Fibroblast of lung (primary cell): ENCODE measurements around the gene ATP5PB. TPM values are rescaled to one million over a fixed set of nuclear protein-coding genes. Genes with fewer than 3 reads are reported as not detected.
A peak's percentile ranks its signal among the peaks of the same experiment; 100 is the strongest.

Experiments
- DNase-seq, 2 donors: peaks; one replicate each; pipeline versions ENCODE4 v3.0.0 to v3.0.0-alpha.2; 2010; ENCODE audit warnings: low read depth in 2 of 2
- H2AFZ ChIP-seq: 2 replicates; pipeline ENCODE4 v1.5.1; 2012; ENCODE audit warnings: low read length, control low read depth, inconsistent platforms
- H3K27ac ChIP-seq: 2 replicates; pipeline ENCODE4 v1.5.1; 2011; ENCODE audit warnings: low read length, control low read depth; ENCODE audit not compliant: insufficient read depth
- H3K27me3 ChIP-seq: 2 replicates; pipeline ENCODE4 v1.5.1; 2011; ENCODE audit warnings: mild to moderate bottlenecking, low read length; ENCODE audit not compliant: control insufficient read depth, insufficient read depth
- H3K36me3 ChIP-seq: 2 replicates; pipeline ENCODE4 v1.5.1; 2011; ENCODE audit warnings: low read length; ENCODE audit not compliant: control insufficient read depth, insufficient read depth
- H3K4me1 ChIP-seq: 2 replicates; pipeline ENCODE4 v1.5.1; 2011; ENCODE audit warnings: low read length; ENCODE audit not compliant: control insufficient read depth, insufficient read depth; ENCODE audit errors: extremely low read depth
- H3K4me2 ChIP-seq: 2 replicates; pipeline ENCODE4 v1.5.1; 2011; ENCODE audit warnings: low read length, control low read depth; ENCODE audit not compliant: insufficient read depth; ENCODE audit errors: extremely low read depth
- H3K4me3 ChIP-seq, 4 experiments: fragments of 200-600 bp in 1 of 4; sonication (generic) in 1 of 4; replicated peaks in 1 of 4; 2 replicates each; pipeline ENCODE4 v1.5.1; 2011 to 2016; ENCODE audit warnings: low read length in 4 of 4, low read depth in 3 of 4, mild to moderate bottlenecking in 3 of 4, control low read depth in 2 of 4, inconsistent platforms in 1 of 4, mixed read lengths in 1 of 4; ENCODE audit not compliant: insufficient read depth in 1 of 4; ENCODE audit errors: control extremely low read depth in 1 of 4
- H3K79me2 ChIP-seq: 2 replicates; pipeline ENCODE4 v1.5.1; 2012; ENCODE audit warnings: mild to moderate bottlenecking, low read length, inconsistent platforms; ENCODE audit not compliant: control insufficient read depth, insufficient read depth
- H3K9ac ChIP-seq: 2 replicates; pipeline ENCODE4 v1.5.1; 2011; ENCODE audit warnings: mild to moderate bottlenecking, low read length, control low read depth; ENCODE audit not compliant: insufficient read depth
- H3K9me3 ChIP-seq: 2 replicates; pipeline ENCODE4 v1.5.1; 2012; ENCODE audit warnings: low read depth, low read length; ENCODE audit not compliant: control insufficient read depth, insufficient read depth
- H4K20me1 ChIP-seq: 2 replicates; pipeline ENCODE4 v1.5.1; 2011; ENCODE audit warnings: low read length; ENCODE audit not compliant: control insufficient read depth, insufficient read depth; ENCODE audit errors: extremely low read depth
- EZH2 ChIP-seq: IDR thresholded peaks from 2 replicates; pipeline ENCODE4 v1.5.1; 2012; ENCODE audit warnings: low read length, control low read depth, mild to moderate bottlenecking; ENCODE audit errors: missing control alignments
- polyA minus RNA-seq: library from RNA; depleted of rRNA, polyadenylated mRNA; stranded (reverse); fragments of >200 nt; gene quantifications from 2 replicates; pipeline ENCODE4 v1.2.3, GENCODE V29; 2011; ENCODE audit warnings: low replicate concordance
- polyA plus RNA-seq, 2 donors: library from polyadenylated mRNA; depleted of rRNA in 1 of 2; stranded (reverse) in 1 of 2; unstranded in 1 of 2; fragments of >200 nt; gene quantifications; 2 replicates each; pipeline ENCODE4 v1.2.1, GENCODE V29; 2011 to 2012; ENCODE audit warnings: missing spikeins in 1 of 2
- total RNA-seq: library from RNA; depleted of rRNA; stranded (reverse); fragments of >200 nt; gene quantifications from 2 replicates; pipeline ENCODE4 v1.2.1, GENCODE V29; 2014
- TF ChIP-seq, protein P1 (sequence below), 2 donors: IDR thresholded peaks in 1 of 2; conservative IDR thresholded peaks in 1 of 2; 1 replicate in 1 of 2; 2 replicates in 1 of 2; pipeline ENCODE4 v1.5.1; 2011 to 2012; ENCODE audit warnings: low read length in 2 of 2, control low read depth in 1 of 2, inconsistent platforms in 1 of 2, low read depth in 1 of 2, mild to moderate bottlenecking in 1 of 2

ATP5PB gene
- 162 and 217 TPM in 2 replicates for total RNA-seq
- 417 and 458 TPM in 2 replicates for polyA plus RNA-seq
- polyA plus RNA-seq (2012) = 320 and 364 TPM in 2 replicates
- 24.4 and 28.0 TPM in 2 replicates for polyA minus RNA-seq

GRCh38 chr1:111448918-111449702, at the start of gene ATP5PB, which contains the start of gene WDR77:
ATP5PB (plus strand) TSS chr1:111449464; CDS start chr1:111449542, 78 bp downstream.
WDR77 (minus strand) TSS chr1:111449256; CDS start chr1:111449169, 87 bp downstream.
- no peaks in the 10 kb centered on the region for H3K9me3 ChIP-seq
- H3K27me3 ChIP-seq = no peaks in the 10 kb centered on the region
- peaks cover 6% of the 10 kb centered on the region for H3K36me3 ChIP-seq
- peak within 1 kb of the TSS; percentile 94 for H3K27ac ChIP-seq
- H2AFZ ChIP-seq = peak within 1 kb of the TSS; percentile 81
- H4K20me1 ChIP-seq = no peaks in the 10 kb centered on the region
- peak within 1 kb of the TSS; percentile 71 to 100 (median 97) for H3K4me3 ChIP-seq
- peaks cover 62% of the 10 kb centered on the region for H3K79me2 ChIP-seq
- peak; percentile 97 to 100 for DNase-seq
- TF ChIP-seq EZH2 = no peak
- TF ChIP-seq, protein P1, sequence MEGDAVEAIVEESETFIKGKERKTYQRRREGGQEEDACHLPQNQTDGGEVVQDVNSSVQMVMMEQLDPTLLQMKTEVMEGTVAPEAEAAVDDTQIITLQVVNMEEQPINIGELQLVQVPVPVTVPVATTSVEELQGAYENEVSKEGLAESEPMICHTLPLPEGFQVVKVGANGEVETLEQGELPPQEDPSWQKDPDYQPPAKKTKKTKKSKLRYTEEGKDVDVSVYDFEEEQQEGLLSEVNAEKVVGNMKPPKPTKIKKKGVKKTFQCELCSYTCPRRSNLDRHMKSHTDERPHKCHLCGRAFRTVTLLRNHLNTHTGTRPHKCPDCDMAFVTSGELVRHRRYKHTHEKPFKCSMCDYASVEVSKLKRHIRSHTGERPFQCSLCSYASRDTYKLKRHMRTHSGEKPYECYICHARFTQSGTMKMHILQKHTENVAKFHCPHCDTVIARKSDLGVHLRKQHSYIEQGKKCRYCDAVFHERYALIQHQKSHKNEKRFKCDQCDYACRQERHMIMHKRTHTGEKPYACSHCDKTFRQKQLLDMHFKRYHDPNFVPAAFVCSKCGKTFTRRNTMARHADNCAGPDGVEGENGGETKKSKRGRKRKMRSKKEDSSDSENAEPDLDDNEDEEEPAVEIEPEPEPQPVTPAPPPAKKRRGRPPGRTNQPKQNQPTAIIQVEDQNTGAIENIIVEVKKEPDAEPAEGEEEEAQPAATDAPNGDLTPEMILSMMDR (conservative IDR thresholded peaks at IDR 0.05 in 1 of 2, IDR thresholded peaks at IDR 0.05 in 1 of 2; ENCODE audit: low read depth in 1 of 2, low read length in 2 of 2) = no peak
- peaks cover 3% of the 10 kb centered on the region for H3K4me1 ChIP-seq
- peak within 1 kb of the TSS; percentile 84 for H3K4me2 ChIP-seq
- peak within 1 kb of the TSS; percentile 92 for H3K9ac ChIP-seq

- no peak for TF ChIP-seq EZH2
- TF ChIP-seq, protein P1 (conservative IDR thresholded peaks at IDR 0.05 in 1 of 2, IDR thresholded peaks at IDR 0.05 in 1 of 2; ENCODE audit: low read depth in 1 of 2, low read length in 2 of 2) = peak; percentile 61 to 65
- Histone ChIP-seq H3K9ac (no peak overlapping the region), H2AFZ (no peak overlapping the region), H4K20me1 (no peaks in the 10 kb centered on the region), H3K27me3 (no peaks in the 10 kb centered on the region), H3K27ac (no peak overlapping the region), H3K4me2 (no peak overlapping the region), H3K4me1 (no peaks in the 10 kb centered on the region), H3K79me2 (no peaks in the 10 kb centered on the region), H3K9me3 (no peaks in the 10 kb centered on the region), H3K36me3 (no peaks in the 10 kb centered on the region), H3K4me3 (peak overlapping the region in 1 of 4 experiments; percentile 20)
- DNase-seq = peak; percentile 20 to 73
Observed at GRCh38 chr1:111399792-111400610, 49.3 kb upstream of the ATP5PB start.

- Histone ChIP-seq H4K20me1 (no peaks in the 10 kb centered on the region), H3K4me1 (no peaks in the 10 kb centered on the region), H3K36me3 (no peaks in the 10 kb centered on the region), H3K4me2 (no peak overlapping the region), H3K27me3 (no peaks in the 10 kb centered on the region), H3K4me3 (no peak overlapping the region), H3K9ac (no peak overlapping the region), H3K9me3 (no peaks in the 10 kb centered on the region), H2AFZ (no peak overlapping the region), H3K27ac (no peak overlapping the region), H3K79me2 (no peaks in the 10 kb centered on the region)
- no peak for TF ChIP-seq EZH2
- TF ChIP-seq, protein P1 (conservative IDR thresholded peaks at IDR 0.05 in 1 of 2, IDR thresholded peaks at IDR 0.05 in 1 of 2; ENCODE audit: low read depth in 1 of 2, low read length in 2 of 2) = no peak
- no peak for DNase-seq
Observed at GRCh38 chr1:111402083-111402482, 47.2 kb upstream of the ATP5PB start.
